GM23338 (cell line): ENCODE measurements around the gene DTYMK.

Experiments
- CREB1 ChIP-seq: fragments of 250-450 bp; sonication (Bioruptor Pico); IDR thresholded peaks from 2 replicates; pipeline ENCODE4 v1.5.0; 2020; ENCODE audit warnings: low read depth, mild to moderate bottlenecking, moderate library complexity
- ETS1 ChIP-seq: IDR thresholded peaks from 2 replicates; pipeline ENCODE4 v1.6.1; 2016; ENCODE audit warnings: antibody characterized with exemption
- EZH2 ChIP-seq: fragments of 200-600 bp; sonication (generic); IDR thresholded peaks from one replicate; pipeline ENCODE4 v1.8.0; 2017; ENCODE audit warnings: antibody characterized with exemption, mild to moderate bottlenecking, low read depth; ENCODE audit not compliant: unreplicated experiment
- EZH2phosphoT487 ChIP-seq: fragments of 200-600 bp; sonication (generic); IDR thresholded peaks from one replicate; pipeline ENCODE4 v1.8.1; 2018; ENCODE audit warnings: antibody characterized with exemption; ENCODE audit not compliant: unreplicated experiment
- JUNB ChIP-seq: IDR thresholded peaks from one replicate; pipeline ENCODE4 v1.6.1; 2016; ENCODE audit warnings: antibody characterized with exemption; ENCODE audit not compliant: unreplicated experiment
- NANOG ChIP-seq: IDR thresholded peaks from 2 replicates; pipeline ENCODE4 v1.6.1; 2016; ENCODE audit warnings: antibody characterized with exemption, borderline replicate concordance
- POLR2AphosphoS5 ChIP-seq: IDR thresholded peaks from 2 replicates; pipeline ENCODE4 v1.6.1; 2016; ENCODE audit warnings: antibody characterized with exemption, low read depth
- STAT1 ChIP-seq: IDR thresholded peaks from one replicate; pipeline ENCODE4 v1.6.1; 2016; ENCODE audit warnings: antibody characterized with exemption; ENCODE audit not compliant: unreplicated experiment
- ZNF114 ChIP-seq: fragments of 250-450 bp; sonication (Bioruptor Pico); IDR thresholded peaks from 2 replicates; pipeline ENCODE4 v1.5.0; 2020; ENCODE audit warnings: mild to moderate bottlenecking, moderate library complexity
- ZNF331 ChIP-seq: fragments of 250-450 bp; sonication (Bioruptor Pico); IDR thresholded peaks from 2 replicates; pipeline ENCODE4 v1.5.0; 2020; ENCODE audit warnings: low read depth, mild to moderate bottlenecking, moderate library complexity
- TF ChIP-seq, protein P1 (sequence below), 2 experiments: fragments of 200-600 bp in 1 of 2; sonication (generic) in 1 of 2; conservative IDR thresholded peaks; 2 replicates each; pipeline versions ENCODE4 v1.5.1 to v1.6.1; 2016 to 2017; ENCODE audit warnings: antibody characterized with exemption in 2 of 2, low read depth in 2 of 2, mild to moderate bottlenecking in 2 of 2, moderate library complexity in 1 of 2
- TF ChIP-seq, protein P2 (sequence below): IDR thresholded peaks from one replicate; pipeline ENCODE4 v1.6.1; 2018; ENCODE audit warnings: antibody characterized with exemption; ENCODE audit not compliant: unreplicated experiment

- TF ChIP-seq, protein P1, sequence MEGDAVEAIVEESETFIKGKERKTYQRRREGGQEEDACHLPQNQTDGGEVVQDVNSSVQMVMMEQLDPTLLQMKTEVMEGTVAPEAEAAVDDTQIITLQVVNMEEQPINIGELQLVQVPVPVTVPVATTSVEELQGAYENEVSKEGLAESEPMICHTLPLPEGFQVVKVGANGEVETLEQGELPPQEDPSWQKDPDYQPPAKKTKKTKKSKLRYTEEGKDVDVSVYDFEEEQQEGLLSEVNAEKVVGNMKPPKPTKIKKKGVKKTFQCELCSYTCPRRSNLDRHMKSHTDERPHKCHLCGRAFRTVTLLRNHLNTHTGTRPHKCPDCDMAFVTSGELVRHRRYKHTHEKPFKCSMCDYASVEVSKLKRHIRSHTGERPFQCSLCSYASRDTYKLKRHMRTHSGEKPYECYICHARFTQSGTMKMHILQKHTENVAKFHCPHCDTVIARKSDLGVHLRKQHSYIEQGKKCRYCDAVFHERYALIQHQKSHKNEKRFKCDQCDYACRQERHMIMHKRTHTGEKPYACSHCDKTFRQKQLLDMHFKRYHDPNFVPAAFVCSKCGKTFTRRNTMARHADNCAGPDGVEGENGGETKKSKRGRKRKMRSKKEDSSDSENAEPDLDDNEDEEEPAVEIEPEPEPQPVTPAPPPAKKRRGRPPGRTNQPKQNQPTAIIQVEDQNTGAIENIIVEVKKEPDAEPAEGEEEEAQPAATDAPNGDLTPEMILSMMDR (conservative IDR thresholded peaks at IDR 0.05; ENCODE audit: low read depth in 2 of 2): peak; percentile 50 to 81
- TF ChIP-seq CREB1 (CRISPR knock-in tag) (no peak), ETS1 (no peak), JUNB (no peak), NANOG (no peak), EZH2phosphoT487 (no peak), POLR2AphosphoS5 (no peak), EZH2 (no peak), ZNF114 (CRISPR knock-in tag) (no peak), STAT1 (no peak), ZNF331 (CRISPR knock-in tag) (no peak)
- TF ChIP-seq, protein P2, sequence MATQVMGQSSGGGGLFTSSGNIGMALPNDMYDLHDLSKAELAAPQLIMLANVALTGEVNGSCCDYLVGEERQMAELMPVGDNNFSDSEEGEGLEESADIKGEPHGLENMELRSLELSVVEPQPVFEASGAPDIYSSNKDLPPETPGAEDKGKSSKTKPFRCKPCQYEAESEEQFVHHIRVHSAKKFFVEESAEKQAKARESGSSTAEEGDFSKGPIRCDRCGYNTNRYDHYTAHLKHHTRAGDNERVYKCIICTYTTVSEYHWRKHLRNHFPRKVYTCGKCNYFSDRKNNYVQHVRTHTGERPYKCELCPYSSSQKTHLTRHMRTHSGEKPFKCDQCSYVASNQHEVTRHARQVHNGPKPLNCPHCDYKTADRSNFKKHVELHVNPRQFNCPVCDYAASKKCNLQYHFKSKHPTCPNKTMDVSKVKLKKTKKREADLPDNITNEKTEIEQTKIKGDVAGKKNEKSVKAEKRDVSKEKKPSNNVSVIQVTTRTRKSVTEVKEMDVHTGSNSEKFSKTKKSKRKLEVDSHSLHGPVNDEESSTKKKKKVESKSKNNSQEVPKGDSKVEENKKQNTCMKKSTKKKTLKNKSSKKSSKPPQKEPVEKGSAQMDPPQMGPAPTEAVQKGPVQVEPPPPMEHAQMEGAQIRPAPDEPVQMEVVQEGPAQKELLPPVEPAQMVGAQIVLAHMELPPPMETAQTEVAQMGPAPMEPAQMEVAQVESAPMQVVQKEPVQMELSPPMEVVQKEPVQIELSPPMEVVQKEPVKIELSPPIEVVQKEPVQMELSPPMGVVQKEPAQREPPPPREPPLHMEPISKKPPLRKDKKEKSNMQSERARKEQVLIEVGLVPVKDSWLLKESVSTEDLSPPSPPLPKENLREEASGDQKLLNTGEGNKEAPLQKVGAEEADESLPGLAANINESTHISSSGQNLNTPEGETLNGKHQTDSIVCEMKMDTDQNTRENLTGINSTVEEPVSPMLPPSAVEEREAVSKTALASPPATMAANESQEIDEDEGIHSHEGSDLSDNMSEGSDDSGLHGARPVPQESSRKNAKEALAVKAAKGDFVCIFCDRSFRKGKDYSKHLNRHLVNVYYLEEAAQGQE: no peak
Observed at GRCh38 chr2:241659150-241659739, 27.4 kb downstream of the DTYMK start.
